Neural progenitor cell (in vitro differentiated cells): ENCODE measurements around the gene RAD51B.

ENCODE experiments used
- EZH2 ChIP-seq: fragments of 200-600 bp; sonication (generic); IDR thresholded peaks from 2 replicates; pipeline ENCODE4 v1.6.1; 2017; ENCODE audit warnings: antibody characterized with exemption, mild to moderate bottlenecking, moderate library complexity
- EZH2phosphoT487 ChIP-seq: fragments of 200-600 bp; sonication (generic); IDR thresholded peaks from 2 replicates; pipeline ENCODE4 v1.6.1; 2017; ENCODE audit warnings: antibody characterized with exemption
- TF ChIP-seq, protein P1 (sequence below): fragments of 200-600 bp; sonication (generic); IDR thresholded peaks from 2 replicates; pipeline ENCODE4 v1.5.1; 2017; ENCODE audit warnings: antibody characterized with exemption, mild to moderate bottlenecking

GRCh38 chr14:68230950-68231717, 411.6 kb downstream of the RAD51B start:
- TF ChIP-seq, protein P1, sequence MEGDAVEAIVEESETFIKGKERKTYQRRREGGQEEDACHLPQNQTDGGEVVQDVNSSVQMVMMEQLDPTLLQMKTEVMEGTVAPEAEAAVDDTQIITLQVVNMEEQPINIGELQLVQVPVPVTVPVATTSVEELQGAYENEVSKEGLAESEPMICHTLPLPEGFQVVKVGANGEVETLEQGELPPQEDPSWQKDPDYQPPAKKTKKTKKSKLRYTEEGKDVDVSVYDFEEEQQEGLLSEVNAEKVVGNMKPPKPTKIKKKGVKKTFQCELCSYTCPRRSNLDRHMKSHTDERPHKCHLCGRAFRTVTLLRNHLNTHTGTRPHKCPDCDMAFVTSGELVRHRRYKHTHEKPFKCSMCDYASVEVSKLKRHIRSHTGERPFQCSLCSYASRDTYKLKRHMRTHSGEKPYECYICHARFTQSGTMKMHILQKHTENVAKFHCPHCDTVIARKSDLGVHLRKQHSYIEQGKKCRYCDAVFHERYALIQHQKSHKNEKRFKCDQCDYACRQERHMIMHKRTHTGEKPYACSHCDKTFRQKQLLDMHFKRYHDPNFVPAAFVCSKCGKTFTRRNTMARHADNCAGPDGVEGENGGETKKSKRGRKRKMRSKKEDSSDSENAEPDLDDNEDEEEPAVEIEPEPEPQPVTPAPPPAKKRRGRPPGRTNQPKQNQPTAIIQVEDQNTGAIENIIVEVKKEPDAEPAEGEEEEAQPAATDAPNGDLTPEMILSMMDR, result no peak
- TF ChIP-seq EZH2phosphoT487 (no peak), EZH2 (no peak)
